GM21360 (cell line): ENCODE data around the gene PLD4.
"Not testable (repeated sequence)": the region's sequence is repeated elsewhere in the genome, so short reads cannot be mapped to it uniquely, and the experiment has no call there.

Experiments used
- ATAC-seq: cut with Tn5 transposase; IDR thresholded peaks from one replicate; pipeline ENCODE4 v1.9.1; 2021; ENCODE audit warnings: mild to moderate bottlenecking, moderate library complexity; ENCODE audit not compliant: unreplicated experiment

PLD4 gene

DNA sequence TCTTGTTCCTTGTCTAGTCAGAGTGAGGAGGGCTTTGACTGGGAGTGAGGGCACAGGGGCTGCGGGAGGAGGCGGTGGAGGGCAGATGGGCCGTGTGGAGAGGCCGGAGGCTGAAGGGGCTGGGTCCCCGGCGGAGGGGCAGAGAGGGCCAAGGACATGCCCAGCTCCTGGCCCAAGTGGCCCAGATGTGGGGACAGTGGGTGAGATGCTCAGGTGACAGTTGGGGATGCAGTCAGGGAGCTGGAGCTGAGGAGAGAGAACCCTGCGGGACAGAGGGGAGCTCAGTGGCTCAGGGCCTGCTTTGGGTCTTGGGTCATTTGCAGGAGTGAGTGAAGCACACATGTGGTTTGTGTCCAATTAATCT is 26.5 kb upstream of the PLD4 start:
- ATAC-seq = no peak

GRCh38 chr14:104898870-104899510 is 25.7 kb upstream of the PLD4 start:
- ATAC-seq = no peak

- no peak for ATAC-seq
Observed at GRCh38 chr14:104899781-104900180, 24.9 kb upstream of the PLD4 start.

DNA sequence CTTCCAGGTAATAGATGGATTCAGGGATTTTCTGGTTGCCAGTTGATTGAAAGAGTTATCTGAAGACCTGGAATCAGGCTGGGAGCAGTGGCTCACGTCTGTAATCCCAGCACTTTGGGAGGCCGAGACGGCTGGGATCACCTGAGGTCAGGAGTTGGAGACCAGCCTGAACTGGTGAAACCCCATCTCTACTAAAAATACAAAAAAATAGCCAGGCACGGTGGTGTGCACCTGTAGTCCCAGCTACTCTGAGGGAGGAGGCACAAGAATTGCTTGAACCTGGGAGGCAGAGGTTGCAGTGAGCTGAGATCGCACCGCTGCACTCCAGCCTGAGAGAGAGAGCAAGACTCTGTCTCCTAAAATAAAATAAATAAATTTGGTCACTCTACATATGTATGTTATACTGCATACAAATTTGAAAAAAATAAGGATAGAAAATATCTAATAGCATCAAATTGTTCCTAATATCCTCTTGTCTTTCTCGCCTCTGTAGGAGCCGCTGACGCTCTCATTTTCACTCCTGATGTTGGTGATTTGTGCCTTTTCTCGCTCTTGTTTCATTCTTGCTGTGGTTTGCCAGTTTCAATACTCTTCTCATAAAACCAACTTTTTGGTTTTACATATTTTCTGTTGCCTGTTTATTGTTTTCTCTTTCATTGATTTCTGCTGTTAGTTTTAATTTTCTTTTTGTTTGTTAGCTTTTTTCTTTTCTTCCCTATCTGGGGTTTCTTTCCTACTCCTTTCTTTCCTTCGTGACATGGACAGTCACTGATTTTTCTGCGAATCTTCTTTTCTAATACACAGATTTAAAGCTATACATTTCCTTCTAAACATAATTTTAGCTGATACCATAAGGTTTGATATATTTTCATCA is 23.8 kb upstream of the PLD4 start:
- no peak for ATAC-seq

DNA sequence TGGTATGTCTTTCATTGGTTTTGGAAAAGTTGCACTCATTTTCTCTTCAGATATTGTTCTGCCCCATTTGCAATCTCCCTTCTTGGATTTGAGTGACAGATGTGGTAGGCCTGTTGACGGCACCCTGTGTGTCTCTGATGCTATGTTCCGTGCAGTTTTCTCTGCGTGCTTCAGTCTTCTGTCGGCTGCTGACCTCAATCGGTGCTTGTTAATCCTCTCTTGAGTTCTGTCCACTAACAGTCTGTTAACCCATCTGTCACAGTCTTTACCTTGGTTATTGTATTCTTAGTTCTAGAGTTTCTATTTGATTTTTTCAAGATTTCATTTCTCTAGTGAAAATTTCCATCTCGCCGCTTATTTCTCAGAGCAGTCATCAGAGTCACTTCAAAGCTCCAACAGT is 20.7 kb upstream of the PLD4 start:
- ATAC-seq = no peak

DNA sequence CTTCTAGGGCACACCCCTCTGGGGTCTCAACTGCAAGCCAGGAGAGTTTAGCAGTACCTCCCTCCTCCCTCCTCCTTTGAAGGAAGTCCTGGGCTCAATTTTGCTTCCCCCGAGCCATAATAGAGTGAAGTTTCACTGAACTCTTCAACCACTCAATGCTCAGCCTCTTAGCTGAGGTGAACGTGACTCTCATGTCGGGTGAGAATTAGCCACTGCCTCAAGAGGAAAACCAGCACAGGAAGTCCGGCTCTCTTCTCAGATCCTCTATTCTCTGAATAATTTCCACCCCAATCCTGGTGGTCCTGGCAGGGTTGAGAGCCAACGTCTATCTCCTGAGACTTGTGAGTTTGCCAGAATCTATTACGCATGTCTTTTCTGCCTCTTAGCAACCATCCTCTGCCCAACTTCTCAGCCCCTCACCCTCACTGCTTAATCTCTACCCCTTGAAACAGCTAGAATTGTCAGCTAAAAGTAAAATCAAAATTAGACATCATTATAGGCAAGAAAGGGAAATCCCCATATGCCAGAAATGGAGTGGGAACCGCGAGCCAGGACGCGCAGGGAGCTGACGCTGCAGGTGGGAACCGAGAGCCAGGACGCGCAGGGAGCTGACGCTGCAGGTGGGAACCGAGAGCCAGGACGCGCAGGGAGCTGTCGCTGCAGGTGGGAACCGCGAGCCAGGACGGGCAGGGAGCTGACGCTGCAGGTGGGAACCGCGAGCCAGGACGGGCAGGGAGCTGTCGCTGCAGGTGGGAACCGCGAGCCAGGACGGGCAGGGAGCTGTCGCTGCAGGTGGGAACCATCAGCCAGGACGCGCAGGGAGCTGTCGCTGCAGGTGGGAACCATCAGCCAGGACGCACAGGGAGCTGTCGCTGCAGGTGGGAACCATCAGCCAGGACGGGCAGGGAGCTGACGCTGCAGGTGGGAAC is 19.8 kb upstream of the PLD4 start:
- ATAC-seq = not testable (repeated sequence)

GRCh38 chr14:104905579-104905933 is 19.1 kb upstream of the PLD4 start:
- not testable (repeated sequence) for ATAC-seq

DNA sequence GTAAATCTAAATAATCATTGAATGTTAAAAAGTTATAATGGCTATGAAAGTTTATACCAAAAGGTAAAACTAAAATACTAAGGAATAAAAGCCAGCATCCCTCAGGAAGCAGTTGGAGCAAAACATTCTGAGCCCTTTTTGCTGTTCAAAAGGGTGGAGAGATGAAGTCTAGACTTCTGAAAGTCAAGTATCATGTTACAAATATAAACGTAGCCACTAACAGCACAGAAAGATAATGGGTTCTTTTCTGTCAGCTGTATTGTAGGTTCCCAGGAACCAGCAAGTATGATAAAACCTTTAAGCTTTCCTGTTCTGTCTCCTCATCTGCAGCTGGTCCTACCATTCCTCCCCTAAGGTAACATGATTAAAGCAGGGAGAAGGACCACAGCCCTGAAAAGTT is 16.4 kb upstream of the PLD4 start:
- ATAC-seq = no peak

DNA sequence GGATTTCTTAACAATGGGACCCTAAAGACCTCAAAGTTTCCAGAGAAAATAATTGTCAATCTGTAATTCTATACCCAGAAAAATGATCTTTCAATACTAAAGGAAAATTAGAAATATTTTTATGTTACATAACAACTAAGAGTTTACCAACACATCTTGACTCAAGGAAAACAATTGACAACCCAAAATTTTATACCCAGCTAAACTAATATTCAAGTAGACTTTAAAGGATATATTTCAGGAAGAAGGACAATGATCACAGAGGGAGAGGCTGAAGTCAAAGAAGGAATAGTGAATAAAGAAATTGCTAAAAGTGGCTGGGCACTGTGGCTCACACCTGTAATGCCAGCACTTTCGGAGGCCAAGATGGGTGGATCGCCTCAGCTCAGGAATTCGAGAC is 12.6 kb upstream of the PLD4 start:
- ATAC-seq = no peak

DNA sequence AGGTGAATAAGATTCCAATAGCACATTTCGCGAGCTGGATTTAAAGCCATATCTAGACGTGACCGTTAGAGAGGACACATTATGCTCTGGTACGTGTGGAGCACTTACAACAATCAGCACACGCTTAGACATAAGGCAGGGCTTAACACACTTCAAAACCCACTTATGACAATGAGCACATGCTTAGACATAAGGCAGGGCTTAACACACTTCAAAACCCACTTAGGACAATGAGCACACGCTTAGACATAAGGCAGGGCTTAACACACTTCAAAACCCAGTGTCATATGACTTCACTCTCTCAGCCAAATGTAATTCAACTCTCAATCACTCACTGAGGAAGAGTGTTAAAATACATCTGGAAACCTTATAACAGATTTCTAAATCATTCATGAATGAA is 11.2 kb upstream of the PLD4 start:
- no peak for ATAC-seq

DNA sequence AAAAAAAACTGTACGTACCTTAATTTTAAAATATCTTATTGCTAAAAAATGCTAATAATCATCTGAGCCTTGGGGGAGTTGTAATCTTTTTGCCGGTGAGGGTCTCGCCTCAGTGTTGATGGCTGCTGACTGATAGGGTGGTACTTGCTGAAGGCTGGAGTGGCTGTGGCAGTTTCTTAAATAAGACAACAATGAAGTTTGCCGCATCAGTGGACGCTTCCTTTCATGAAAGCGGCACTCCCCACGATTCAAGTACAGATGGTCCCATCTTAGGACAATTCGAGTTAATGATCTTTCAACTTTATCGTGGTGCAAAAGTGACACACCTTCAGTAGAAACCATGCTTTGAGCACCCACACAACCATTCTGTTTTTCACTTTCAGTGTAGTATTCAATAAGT is 7.6 kb upstream of the PLD4 start:
- ATAC-seq = no peak

GRCh38 chr14:104917993-104918392 is 6.7 kb upstream of the PLD4 start:
- no peak for ATAC-seq

GRCh38 chr14:104919152-104919992 is 5.3 kb upstream of the PLD4 start:
- ATAC-seq = not testable (repeated sequence)

DNA sequence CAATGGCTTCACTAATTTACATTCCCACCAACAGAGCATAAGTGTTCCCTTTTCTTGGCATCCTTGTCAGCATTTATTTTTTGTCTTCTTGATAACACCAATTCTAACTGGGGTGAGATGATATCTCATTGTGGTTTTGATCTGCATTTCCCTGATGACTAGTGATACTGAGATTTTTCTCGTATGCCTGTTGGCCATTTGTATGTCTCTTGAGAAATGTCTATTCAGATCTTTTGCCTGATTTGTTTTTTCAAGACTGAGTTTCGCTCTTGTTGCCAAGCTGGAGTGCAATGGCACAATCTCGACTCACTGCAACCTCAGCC is 4.7 kb upstream of the PLD4 start:
- no peak for ATAC-seq

GRCh38 chr14:104923640-104924420 is 849 bp upstream of the PLD4 start:
- no peak for ATAC-seq

DNA sequence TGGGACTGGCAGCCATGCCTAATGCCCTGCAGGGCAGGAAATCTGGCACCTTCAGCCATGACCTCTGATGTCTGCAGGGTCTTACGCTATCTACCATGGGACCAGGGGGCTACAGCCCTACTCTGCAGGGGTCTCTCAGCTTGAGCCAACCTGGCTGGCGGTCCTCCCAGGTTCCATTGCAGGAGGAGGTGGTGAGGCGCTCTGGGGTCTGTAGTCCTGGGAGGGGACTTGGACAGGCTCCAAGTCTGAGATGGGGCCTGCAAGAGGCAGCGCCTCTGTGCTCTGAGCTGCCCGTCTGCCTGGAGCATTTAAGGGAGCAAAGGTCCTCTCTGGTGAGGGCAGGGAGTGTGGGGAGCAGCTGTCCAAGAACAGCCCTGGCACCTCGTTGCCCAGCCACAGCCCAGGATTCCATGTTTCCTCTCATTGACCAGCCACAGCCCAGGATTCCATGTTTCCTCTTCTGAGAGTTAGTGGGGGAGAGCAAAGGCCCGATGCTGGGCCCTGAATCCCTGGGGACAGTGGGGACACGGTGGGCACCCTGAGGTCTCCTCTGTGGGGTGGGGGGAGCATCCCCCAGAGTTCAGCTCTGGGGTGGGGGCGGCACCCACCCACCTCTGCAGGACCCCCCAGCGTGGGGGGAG is 655 bp downstream of the PLD4 start:
- no peak for ATAC-seq

- no peak for ATAC-seq
Observed at GRCh38 chr14:104925855-104926609, 1.4 kb downstream of the PLD4 start.

GRCh38 chr14:104926619-104927431 is 2.1 kb downstream of the PLD4 start:
- ATAC-seq = peak; percentile 50
